DND-41 (cell line): Measurements from ENCODE around the gene HACD2.

Source experiments
- ATAC-seq: fragments of 200-7000 bp; cut with Tn5 transposase; 3 replicates; pipeline ENCODE4 v1.9.1; 2021; ENCODE audit warnings: low read depth; ENCODE audit not compliant: insufficient read depth
- DNase-seq: peaks from one replicate; pipeline ENCODE4 v3.0.0-alpha.2; 2020
- H2AFZ ChIP-seq: 2 replicates; pipeline ENCODE4 v1.6.0; 2012; ENCODE audit warnings: low read depth, low read length
- H3K27ac ChIP-seq: 2 replicates; pipeline ENCODE4 v1.5.1; 2012; ENCODE audit warnings: low read length, inconsistent platforms
- H3K27me3 ChIP-seq: fragments of 200-600 bp; sonication (generic); 2 replicates; pipeline ENCODE4 v1.6.0; 2012; ENCODE audit warnings: low read length, mild to moderate bottlenecking, inconsistent platforms; ENCODE audit not compliant: insufficient read depth, poor library complexity
- H3K36me3 ChIP-seq: 2 replicates; pipeline ENCODE4 v1.5.1; 2012; ENCODE audit warnings: low read length, inconsistent platforms; ENCODE audit not compliant: insufficient read depth
- H3K4me1 ChIP-seq: 2 replicates; pipeline ENCODE4 v1.5.1; 2012; ENCODE audit warnings: mild to moderate bottlenecking, low read length; ENCODE audit not compliant: insufficient read depth
- H3K4me2 ChIP-seq: 2 replicates; pipeline ENCODE4 v1.6.0; 2012; ENCODE audit warnings: mild to moderate bottlenecking, moderate library complexity, low read length, inconsistent platforms; ENCODE audit not compliant: insufficient read depth
- H3K4me3 ChIP-seq, 2 experiments: fragments of 200-600 bp in 1 of 2; shearing (Covaris generic) in 1 of 2; 2 replicates each; pipeline ENCODE4 v1.5.1; 2012 to 2016; ENCODE audit warnings: inconsistent platforms in 2 of 2, low read length in 2 of 2, mild to moderate bottlenecking in 2 of 2, low read depth in 1 of 2, moderate library complexity in 1 of 2
- H3K79me2 ChIP-seq: 2 replicates; pipeline ENCODE4 v1.6.0; 2012; ENCODE audit warnings: low read length, inconsistent platforms; ENCODE audit not compliant: insufficient read depth
- H3K9ac ChIP-seq: 2 replicates; pipeline ENCODE4 v1.6.0; 2012; ENCODE audit warnings: low read depth, mild to moderate bottlenecking, inconsistent platforms, low read length, moderate library complexity
- H3K9me3 ChIP-seq: 2 replicates; pipeline ENCODE4 v1.5.1; 2012; ENCODE audit warnings: low read length, moderate library complexity, mild to moderate bottlenecking, inconsistent platforms; ENCODE audit not compliant: insufficient read depth, severe bottlenecking
- H4K20me1 ChIP-seq: 2 replicates; pipeline ENCODE4 v1.6.0; 2012; ENCODE audit warnings: low read length; ENCODE audit not compliant: insufficient read depth
- EZH2 ChIP-seq: IDR thresholded peaks from 3 replicates; pipeline ENCODE4 v1.6.1; 2012; ENCODE audit warnings: borderline replicate concordance, low read depth, mild to moderate bottlenecking, moderate library complexity, low read length, inconsistent platforms; ENCODE audit not compliant: severe bottlenecking
- TF ChIP-seq, protein P1 (sequence below): IDR thresholded peaks from 2 replicates; pipeline ENCODE4 v1.5.1; 2012; ENCODE audit warnings: borderline replicate concordance, low read length, moderate library complexity, mild to moderate bottlenecking; ENCODE audit not compliant: poor library complexity, severe bottlenecking; ENCODE audit errors: extremely low read depth

The HACD2 gene

DNA sequence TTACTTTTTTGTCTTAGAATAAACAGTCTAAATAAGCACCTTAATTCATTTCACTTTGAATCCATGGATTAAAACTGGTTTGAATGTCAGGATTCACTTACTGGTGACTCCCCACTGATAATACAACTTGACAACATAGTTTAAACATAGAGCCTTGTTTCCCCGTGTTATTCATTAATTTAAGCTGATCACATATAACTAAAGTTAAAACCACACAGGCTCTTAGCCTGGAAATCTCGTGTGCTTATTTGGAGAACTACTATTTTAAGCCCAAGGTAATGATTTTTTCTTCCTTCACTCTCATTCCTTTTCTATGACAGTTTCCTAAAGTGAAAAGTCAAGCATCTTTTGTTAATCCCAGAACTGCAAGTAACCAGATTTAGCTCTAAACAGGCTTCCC is 64.2 kb downstream of the HACD2 start:
- Histone ChIP-seq H4K20me1 (no peaks in the 10 kb centered on the region), H3K4me1 (peaks cover 3% of the 10 kb centered on the region; the same call in 1 of the 2 replicates), H3K27ac (no peak overlapping the region), H3K27me3 (no peaks in the 10 kb centered on the region), H2AFZ (no peak overlapping the region), H3K36me3 (peaks cover 12% of the 10 kb centered on the region; the same call in 1 of the 2 replicates), H3K79me2 (no peaks in the 10 kb centered on the region), H3K9me3 (no peaks in the 10 kb centered on the region), H3K9ac (no peak overlapping the region), H3K4me3 (no peak overlapping the region), H3K4me2 (no peak overlapping the region)
- ATAC-seq (no peak), DNase-seq (no peak)
- no peak for TF ChIP-seq EZH2
- TF ChIP-seq, protein P1, sequence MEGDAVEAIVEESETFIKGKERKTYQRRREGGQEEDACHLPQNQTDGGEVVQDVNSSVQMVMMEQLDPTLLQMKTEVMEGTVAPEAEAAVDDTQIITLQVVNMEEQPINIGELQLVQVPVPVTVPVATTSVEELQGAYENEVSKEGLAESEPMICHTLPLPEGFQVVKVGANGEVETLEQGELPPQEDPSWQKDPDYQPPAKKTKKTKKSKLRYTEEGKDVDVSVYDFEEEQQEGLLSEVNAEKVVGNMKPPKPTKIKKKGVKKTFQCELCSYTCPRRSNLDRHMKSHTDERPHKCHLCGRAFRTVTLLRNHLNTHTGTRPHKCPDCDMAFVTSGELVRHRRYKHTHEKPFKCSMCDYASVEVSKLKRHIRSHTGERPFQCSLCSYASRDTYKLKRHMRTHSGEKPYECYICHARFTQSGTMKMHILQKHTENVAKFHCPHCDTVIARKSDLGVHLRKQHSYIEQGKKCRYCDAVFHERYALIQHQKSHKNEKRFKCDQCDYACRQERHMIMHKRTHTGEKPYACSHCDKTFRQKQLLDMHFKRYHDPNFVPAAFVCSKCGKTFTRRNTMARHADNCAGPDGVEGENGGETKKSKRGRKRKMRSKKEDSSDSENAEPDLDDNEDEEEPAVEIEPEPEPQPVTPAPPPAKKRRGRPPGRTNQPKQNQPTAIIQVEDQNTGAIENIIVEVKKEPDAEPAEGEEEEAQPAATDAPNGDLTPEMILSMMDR = no peak

- no peak overlapping the region for H3K9ac ChIP-seq
- H3K4me2 ChIP-seq = no peak overlapping the region
- no peaks in the 10 kb centered on the region for H4K20me1 ChIP-seq
- H3K27me3 ChIP-seq = no peaks in the 10 kb centered on the region
- ATAC-seq (no peak), DNase-seq (no peak)
- H3K4me3 ChIP-seq = no peak overlapping the region
- TF ChIP-seq, protein P1 = no peak
- TF ChIP-seq EZH2 = no peak
- no peaks in the 10 kb centered on the region for H3K79me2 ChIP-seq
- no peak overlapping the region for H2AFZ ChIP-seq
- H3K4me1 ChIP-seq = peaks cover 3% of the 10 kb centered on the region; the same call in 1 of the 2 replicates
- no peaks in the 10 kb centered on the region for H3K9me3 ChIP-seq
- no peak overlapping the region for H3K27ac ChIP-seq
- peaks cover 7% of the 10 kb centered on the region; the same call in 1 of the 2 replicates for H3K36me3 ChIP-seq
Measured at GRCh38 chr3:123518892-123519485, 65.9 kb downstream of the HACD2 start.

DNA sequence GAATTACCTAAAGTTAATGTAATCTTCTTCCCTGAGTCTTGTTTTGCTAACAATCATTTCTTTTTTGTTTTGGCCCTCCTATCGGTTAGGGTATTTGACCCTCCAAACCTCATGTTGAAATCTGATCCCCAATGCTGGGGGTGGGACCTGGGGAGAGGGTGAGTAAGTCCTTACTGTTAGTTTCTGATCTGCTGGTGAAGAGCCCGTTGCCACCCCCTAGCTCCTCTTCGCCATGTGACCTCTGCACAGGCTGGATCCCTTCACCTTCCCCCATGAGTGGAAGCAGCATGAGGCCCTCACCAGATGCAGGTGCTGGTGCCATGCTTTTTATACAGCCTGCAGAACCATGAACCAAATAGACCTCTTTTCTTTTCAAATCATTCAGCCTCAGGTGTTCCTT is 73.1 kb downstream of the HACD2 start:
- Histone ChIP-seq H3K4me2 (no peak overlapping the region), H4K20me1 (no peaks in the 10 kb centered on the region), H3K27me3 (no peaks in the 10 kb centered on the region), H3K27ac (no peak overlapping the region), H2AFZ (no peak overlapping the region), H3K79me2 (no peaks in the 10 kb centered on the region), H3K4me1 (no peaks in the 10 kb centered on the region), H3K9ac (no peak overlapping the region), H3K9me3 (no peaks in the 10 kb centered on the region), H3K36me3 (peaks cover 13% of the 10 kb centered on the region; the same call in 1 of the 2 replicates), H3K4me3 (no peak overlapping the region)
- ATAC-seq = no peak
- no peak for TF ChIP-seq EZH2
- TF ChIP-seq, protein P1 = no peak
- DNase-seq = no peak
